Stomach (tissue), 9 donors: Measurements from ENCODE around the gene CYBA. TPM values are rescaled to one million over a fixed set of nuclear protein-coding genes. Genes with fewer than 3 reads are reported as not detected.
A peak's percentile ranks its signal among the peaks of the same experiment; 100 is the strongest.

Experiments used
- DNase-seq, 2 donors: peaks; one replicate each; pipeline versions ENCODE4 v3.0.0 to v3.0.0-alpha.2; 2013 to 2019
- H3K27ac ChIP-seq, 5 donors: fragments of 200-600 bp in 4 of 5; sonication (generic) in 4 of 5; one replicate each; pipeline ENCODE4 v1.5.1; 2013 to 2019; ENCODE audit warnings: mild to moderate bottlenecking in 1 of 5, moderate library complexity in 1 of 5
- H3K27me3 ChIP-seq, 3 donors: fragments of 200-600 bp; sonication (generic); one replicate each; pipeline ENCODE4 v1.5.1; 2017 to 2019; ENCODE audit warnings: mixed run types in 1 of 3
- H3K36me3 ChIP-seq, 4 donors: fragments of 200-600 bp; sonication (generic); 1 replicate in 3 of 4; 2 replicates in 1 of 4; pipeline ENCODE4 v1.5.1; 2016 to 2019
- H3K4me1 ChIP-seq, 4 donors: fragments of 200-600 bp; sonication (generic); one replicate each; pipeline ENCODE4 v1.5.1; 2016 to 2019
- H3K4me3 ChIP-seq, 4 donors: fragments of 200-600 bp; sonication (generic) in 3 of 4; one replicate each; pipeline ENCODE4 v1.5.1; 2016 to 2019; ENCODE audit warnings: mild to moderate bottlenecking in 1 of 4
- H3K9me3 ChIP-seq, 4 donors: fragments of 200-600 bp; sonication (generic); one replicate each; pipeline ENCODE4 v1.5.1; 2016 to 2019
- CTCF ChIP-seq, 7 experiments: fragments of 450-650 bp in 4 of 7; fragments of 200-600 bp in 3 of 7; sonication (generic) in 3 of 7; IDR thresholded peaks; one replicate each; pipeline ENCODE4 v1.5.1; 2016 to 2019; ENCODE audit warnings: antibody characterized with exemption in 7 of 7, control low read depth in 2 of 7, mild to moderate bottlenecking in 1 of 7
- EP300 ChIP-seq: sonication (generic); formaldehyde crosslinking; IDR thresholded peaks from one replicate; pipeline ENCODE4 v1.6.1; 2017; ENCODE audit warnings: antibody characterized with exemption
- POLR2A ChIP-seq, 4 donors: fragments of 450-650 bp; IDR thresholded peaks; one replicate each; pipeline ENCODE4 v1.6.1; 2016; ENCODE audit warnings: antibody characterized with exemption in 4 of 4, control low read depth in 2 of 4, mild to moderate bottlenecking in 1 of 4, moderate library complexity in 1 of 4
- POLR2AphosphoS5 ChIP-seq, 3 donors: sonication (generic); formaldehyde crosslinking; IDR thresholded peaks; one replicate each; pipeline ENCODE4 v1.6.1; 2016; ENCODE audit warnings: antibody characterized with exemption in 3 of 3
- WGBS, 5 donors: extraction: QIAGEN DNeasy Blood & Tissue Kit in 3 of 5; methylation state at CpG; one replicate each; pipeline versions ENCODE4 v1.1.5 to v1.1.7; 2013 to 2018; 5-methylcytosine and 5-hydroxymethylcytosine counted together
- intact Hi-C: fragments of 100-400 bp; cut with DNase I; formaldehyde crosslinking; loops from one replicate; pipeline ENCODE4 v1.15.1; 2023; ENCODE audit warnings: low total_unique reads
- polyA plus RNA-seq, 3 donors: library from polyadenylated mRNA; stranded (reverse); fragments of 200-250 nt; gene quantifications; one replicate each; pipeline ENCODE4 v1.2.3, GENCODE V29; 2013
- total RNA-seq, 5 donors: library from RNA; depleted of rRNA; stranded (reverse); fragments of >200 nt; gene quantifications; one replicate each; pipeline versions ENCODE4 v1.1.0 to v1.2.3, GENCODE V29; 2014 to 2016
- donor health status: healthy with polysubstance abuse.
- donor health status: Bipolar disorder and iron deficiency.
- donor health status: healthy.

The CYBA gene
- total and polyA plus RNA-seq, 8 donors = 21.0 to 480 (median 162) TPM

- H3K27ac ChIP-seq = no peak overlapping the region
- H3K4me1 ChIP-seq = peaks cover 0 to 27% (median 4%) of the 10 kb centered on the region in 4 donors
- no peak for DNase-seq
- WGBS, 5 donors = 86 to 92% (median 90%) methylated on average over 9 of the region's 9 CpGs
- no peaks in the 10 kb centered on the region for H3K9me3 ChIP-seq
- TF ChIP-seq CTCF (IDR thresholded peaks at IDR 0.05) (no peak), POLR2AphosphoS5 (IDR thresholded peaks at IDR 0.05) (no peak), POLR2A (IDR thresholded peaks at IDR 0.05) (no peak), EP300 (no peak)
- intact Hi-C loops = no loop called here
- no peaks in the 10 kb centered on the region for H3K27me3 ChIP-seq
- no peak overlapping the region for H3K4me3 ChIP-seq
- H3K36me3 ChIP-seq = peaks cover 51 to 92% (median 88%) of the 10 kb centered on the region in 4 donors
Observed at GRCh38 chr16:88601313-88602036, 49.4 kb downstream of the CYBA start.

GRCh38 chr16:88600539-88600896 lies 50.3 kb downstream of the CYBA start:
- H3K4me1 ChIP-seq = peaks cover 0 to 27% (median 4%) of the 10 kb centered on the region in 4 donors
- H3K4me3 ChIP-seq = no peak overlapping the region
- WGBS, 5 donors = 93 to 97% (median 95%) methylated on average over 6 of the region's 6 CpGs
- no peaks in the 10 kb centered on the region for H3K9me3 ChIP-seq
- no peaks in the 10 kb centered on the region for H3K27me3 ChIP-seq
- peaks cover 47 to 90% (median 85%) of the 10 kb centered on the region in 4 donors for H3K36me3 ChIP-seq
- intact Hi-C loops = no loop called here
- peak overlapping the region in 3 of 5 donors; percentile 63 to 70 (median 67) for H3K27ac ChIP-seq
- DNase-seq = no peak
- TF ChIP-seq POLR2A (IDR thresholded peaks at IDR 0.05) (no peak), EP300 (no peak)

- H3K4me1 ChIP-seq = peaks cover 0 to 27% (median 4%) of the 10 kb centered on the region in 4 donors
- peak overlapping the region in 4 of 5 donors; percentile 44 to 70 (median 65) for H3K27ac ChIP-seq
- H3K36me3 ChIP-seq = peaks cover 42 to 85% (median 81%) of the 10 kb centered on the region in 4 donors
- no peak overlapping the region for H3K4me3 ChIP-seq
- WGBS, 5 donors = 81 to 89% (median 88%) methylated on average over 23 to 25 of the region's 25 CpGs
- no peaks in the 10 kb centered on the region for H3K9me3 ChIP-seq
- no peak for DNase-seq
- intact Hi-C loops = no loop called here
- no peaks in the 10 kb centered on the region for H3K27me3 ChIP-seq
- no peak for TF ChIP-seq POLR2A (IDR thresholded peaks at IDR 0.05)
- TF ChIP-seq POLR2AphosphoS5 (IDR thresholded peaks at IDR 0.05) = no peak
Observed at GRCh38 chr16:88599825-88600538, 50.9 kb downstream of the CYBA start.

GRCh38 chr16:88599092-88599733 lies 51.6 kb downstream of the CYBA start:
- peaks cover 0 to 27% (median 4%) of the 10 kb centered on the region in 4 donors for H3K4me1 ChIP-seq
- no peaks in the 10 kb centered on the region for H3K27me3 ChIP-seq
- intact Hi-C loops = no loop called here
- H3K9me3 ChIP-seq = no peaks in the 10 kb centered on the region
- H3K4me3 ChIP-seq = no peak overlapping the region
- H3K36me3 ChIP-seq = peaks cover 39 to 82% (median 76%) of the 10 kb centered on the region in 4 donors
- peak overlapping the region; percentile 23 to 70 (median 63) for H3K27ac ChIP-seq
- WGBS, 5 donors = 74 to 86% (median 82%) methylated on average over 14 of the region's 14 CpGs
- peak; percentile 42 to 50 for DNase-seq
- no peak for TF ChIP-seq POLR2A (IDR thresholded peaks at IDR 0.05)
- TF ChIP-seq POLR2AphosphoS5 (IDR thresholded peaks at IDR 0.05) = peak; percentile 23 to 44 (median 36)
- no peak for TF ChIP-seq CTCF (IDR thresholded peaks at IDR 0.05)
- peak; percentile 27 for TF ChIP-seq EP300

- Histone ChIP-seq H3K4me1 (peaks cover 0 to 27% (median 4%) of the 10 kb centered on the region in 4 donors), H3K27ac (peak overlapping the region in 4 of 5 donors; percentile 26 to 70 (median 60)), H3K36me3 (peaks cover 35 to 82% (median 77%) of the 10 kb centered on the region in 4 donors), H3K9me3 (no peaks in the 10 kb centered on the region), H3K27me3 (no peaks in the 10 kb centered on the region), H3K4me3 (no peak overlapping the region)
- TF ChIP-seq EP300 = no peak
- no peak for TF ChIP-seq POLR2A (IDR thresholded peaks at IDR 0.05)
- no peak for TF ChIP-seq CTCF (IDR thresholded peaks at IDR 0.05)
- TF ChIP-seq POLR2AphosphoS5 (IDR thresholded peaks at IDR 0.05) = no peak
- no peak for DNase-seq
- intact Hi-C loops = no loop called here
- 82 to 89% (median 86%) methylated on average over 20 to 21 of the region's 21 CpGs for WGBS, 5 donors
Observed at GRCh38 chr16:88597856-88598491, 52.9 kb downstream of the CYBA start.
